IPS DF 6.9 (cell line): ENCODE results near the gene SLIT3.

Experiments used
- DNase-seq: peaks from one replicate; pipeline ENCODE4 v3.0.0-alpha.2; 2013; ENCODE audit warnings: low read depth, low spot score
- H3K27ac ChIP-seq: one replicate; pipeline ENCODE4 v1.5.1; 2013; ENCODE audit warnings: low read length, control low read depth
- H3K27me3 ChIP-seq: 2 replicates; pipeline ENCODE4 v1.6.1; 2013; ENCODE audit warnings: mild to moderate bottlenecking, low read length; ENCODE audit not compliant: control insufficient read depth, insufficient read depth
- H3K36me3 ChIP-seq: 2 replicates; pipeline ENCODE4 v1.6.1; 2013; ENCODE audit warnings: low read length; ENCODE audit not compliant: control insufficient read depth, insufficient read depth
- H3K4me1 ChIP-seq: 2 replicates; pipeline ENCODE4 v1.6.1; 2013; ENCODE audit warnings: low read length; ENCODE audit not compliant: control insufficient read depth, insufficient read depth
- H3K4me3 ChIP-seq: 2 replicates; pipeline ENCODE4 v1.5.1; 2013; ENCODE audit warnings: mild to moderate bottlenecking, low read length
- H3K9me3 ChIP-seq: 2 replicates; pipeline ENCODE4 v1.6.1; 2013; ENCODE audit warnings: low read length, inconsistent platforms; ENCODE audit not compliant: control insufficient read depth, insufficient read depth
- WGBS: extraction: QIAGEN DNeasy Blood & Tissue Kit; methylation state at CpG from one replicate; pipeline ENCODE4 v1.1.7; 2013; ENCODE audit warnings: mixed read lengths, missing lambda C conversion rate; ENCODE audit not compliant: insufficient read length, insufficient coverage; 5-methylcytosine and 5-hydroxymethylcytosine counted together

The SLIT3 gene

GRCh38 chr5:168707716-168708695 is 592.9 kb downstream of the SLIT3 start:
- WGBS = no CpG with 5 or more reads among the region's 15 CpGs
- Histone ChIP-seq H3K9me3 (no peaks in the 10 kb centered on the region), H3K4me3 (no peak overlapping the region), H3K4me1 (no peaks in the 10 kb centered on the region), H3K27me3 (no peaks in the 10 kb centered on the region), H3K36me3 (no peaks in the 10 kb centered on the region), H3K27ac (no peak overlapping the region)
- DNase-seq = no peak

GRCh38 chr5:168706655-168707069 is 594.3 kb downstream of the SLIT3 start:
- Histone ChIP-seq H3K27ac (no peak overlapping the region), H3K27me3 (no peaks in the 10 kb centered on the region), H3K4me1 (no peaks in the 10 kb centered on the region), H3K36me3 (no peaks in the 10 kb centered on the region), H3K9me3 (no peaks in the 10 kb centered on the region), H3K4me3 (no peak overlapping the region)
- peak; percentile 27 for DNase-seq
- WGBS = no CpG with 5 or more reads among the region's 5 CpGs

GRCh38 chr5:168705321-168705720 is 595.6 kb downstream of the SLIT3 start:
- Histone ChIP-seq H3K9me3 (no peaks in the 10 kb centered on the region), H3K27me3 (no peaks in the 10 kb centered on the region)
- 100% methylated on average over 1 of the region's 1 CpG for WGBS

GRCh38 chr5:168702511-168702910 is 598.4 kb downstream of the SLIT3 start:
- no CpG with 5 or more reads among the region's 2 CpGs for WGBS
- Histone ChIP-seq H3K4me1 (no peaks in the 10 kb centered on the region), H3K27ac (no peak overlapping the region), H3K4me3 (no peak overlapping the region), H3K9me3 (no peaks in the 10 kb centered on the region), H3K36me3 (no peaks in the 10 kb centered on the region), H3K27me3 (no peaks in the 10 kb centered on the region)
- DNase-seq = no peak

More at GRCh38 chr5:168705321-168705720, 595.6 kb downstream of the SLIT3 start:
- Histone ChIP-seq H3K36me3 (no peaks in the 10 kb centered on the region), H3K27ac (no peak overlapping the region), H3K4me3 (no peak overlapping the region), H3K4me1 (no peaks in the 10 kb centered on the region)
- DNase-seq = no peak

- Histone ChIP-seq H3K9me3 (no peaks in the 10 kb centered on the region), H3K4me3 (no peak overlapping the region), H3K36me3 (no peaks in the 10 kb centered on the region), H3K27me3 (no peaks in the 10 kb centered on the region), H3K27ac (no peak overlapping the region), H3K4me1 (no peaks in the 10 kb centered on the region)
- DNase-seq = no peak
- WGBS = no CpG with 5 or more reads among the region's 5 CpGs
Observed at GRCh38 chr5:168701641-168702040, 599.3 kb downstream of the SLIT3 start.

- H3K36me3 ChIP-seq = no peaks in the 10 kb centered on the region
- H3K4me3 ChIP-seq = no peak overlapping the region
- no CpG with 5 or more reads among the region's 8 CpGs for WGBS
- no peak overlapping the region for H3K27ac ChIP-seq
- no peaks in the 10 kb centered on the region for H3K4me1 ChIP-seq
- H3K27me3 ChIP-seq = no peaks in the 10 kb centered on the region
- H3K9me3 ChIP-seq = no peaks in the 10 kb centered on the region
- DNase-seq = no peak
Observed at GRCh38 chr5:168699002-168699401, 601.9 kb downstream of the SLIT3 start.

GRCh38 chr5:168697034-168697720 is 603.8 kb downstream of the SLIT3 start:
- Histone ChIP-seq H3K36me3 (no peaks in the 10 kb centered on the region), H3K4me1 (no peaks in the 10 kb centered on the region), H3K27me3 (no peaks in the 10 kb centered on the region), H3K4me3 (no peak overlapping the region), H3K27ac (no peak overlapping the region), H3K9me3 (no peaks in the 10 kb centered on the region)
- DNase-seq = no peak
- no CpG with 5 or more reads among the region's 11 CpGs for WGBS

- Histone ChIP-seq H3K27me3 (no peaks in the 10 kb centered on the region), H3K4me3 (no peak overlapping the region), H3K9me3 (no peaks in the 10 kb centered on the region), H3K27ac (no peak overlapping the region), H3K4me1 (no peaks in the 10 kb centered on the region), H3K36me3 (no peaks in the 10 kb centered on the region)
- no CpG with 5 or more reads among the region's 2 CpGs for WGBS
- DNase-seq = no peak
Observed at GRCh38 chr5:168696611-168697010, 604.3 kb downstream of the SLIT3 start.

GRCh38 chr5:168695301-168695835 is 605.6 kb downstream of the SLIT3 start:
- Histone ChIP-seq H3K4me1 (no peaks in the 10 kb centered on the region), H3K27ac (no peak overlapping the region), H3K27me3 (no peaks in the 10 kb centered on the region), H3K4me3 (no peak overlapping the region), H3K36me3 (no peaks in the 10 kb centered on the region), H3K9me3 (no peaks in the 10 kb centered on the region)
- WGBS = no CpG with 5 or more reads among the region's 5 CpGs
- DNase-seq = no peak

GRCh38 chr5:168694289-168694688 is 606.6 kb downstream of the SLIT3 start:
- no peak for DNase-seq
- no peaks in the 10 kb centered on the region for H3K36me3 ChIP-seq
- no peaks in the 10 kb centered on the region for H3K4me1 ChIP-seq
- H3K27ac ChIP-seq = no peak overlapping the region
- no peak overlapping the region for H3K4me3 ChIP-seq
- WGBS = no CpG with 5 or more reads among the region's 1 CpG
- H3K27me3 ChIP-seq = no peaks in the 10 kb centered on the region
- H3K9me3 ChIP-seq = no peaks in the 10 kb centered on the region
